Mesendoderm (in vitro differentiated cells): ENCODE data around the gene INCENP.

Source experiments
- DNase-seq: peaks from one replicate; pipeline ENCODE4 v3.0.0; 2013
- H2AK5ac ChIP-seq: 2 replicates; pipeline ENCODE4 v1.6.1; 2013; ENCODE audit warnings: low read length, inconsistent platforms
- H2BK120ac ChIP-seq: 2 replicates; pipeline ENCODE4 v1.6.1; 2013; ENCODE audit warnings: low read depth, mild to moderate bottlenecking, low read length, moderate library complexity, mixed read lengths
- H2BK15ac ChIP-seq: replicated peaks from 2 replicates; pipeline ENCODE4 v1.6.1; 2013; ENCODE audit warnings: low read depth, mild to moderate bottlenecking, moderate library complexity
- H2BK5ac ChIP-seq: 2 replicates; pipeline ENCODE4 v1.6.1; 2013; ENCODE audit warnings: low read length, inconsistent platforms
- H3K18ac ChIP-seq: 2 replicates; pipeline ENCODE4 v1.6.1; 2013; ENCODE audit warnings: mild to moderate bottlenecking, low read length, mixed read lengths
- H3K23ac ChIP-seq: one replicate; pipeline ENCODE4 v1.6.1; 2013; ENCODE audit warnings: low read length
- H3K27ac ChIP-seq: 2 replicates; pipeline ENCODE4 v1.5.1; 2013; ENCODE audit warnings: low read depth, mild to moderate bottlenecking, inconsistent platforms, low read length, moderate library complexity
- H3K27me3 ChIP-seq: 2 replicates; pipeline ENCODE4 v1.6.1; 2013; ENCODE audit warnings: low read length, control low read depth, mild to moderate bottlenecking, inconsistent platforms; ENCODE audit not compliant: insufficient read depth, poor library complexity
- H3K36me3 ChIP-seq: 2 replicates; pipeline ENCODE4 v1.6.1; 2013; ENCODE audit warnings: low read length, inconsistent platforms; ENCODE audit not compliant: control insufficient read depth, insufficient read depth
- H3K4ac ChIP-seq: one replicate; pipeline ENCODE4 v1.6.1; 2013; ENCODE audit warnings: low read depth, mild to moderate bottlenecking, low read length, moderate library complexity
- H3K4me1 ChIP-seq: 2 replicates; pipeline ENCODE4 v1.6.1; 2013; ENCODE audit warnings: low read depth, low read length, inconsistent platforms; ENCODE audit not compliant: control insufficient read depth
- H3K4me2 ChIP-seq: 2 replicates; pipeline ENCODE4 v1.6.1; 2013; ENCODE audit warnings: low read length
- H3K4me3 ChIP-seq: 2 replicates; pipeline ENCODE4 v1.5.1; 2013; ENCODE audit warnings: mild to moderate bottlenecking, low read length
- H3K56ac ChIP-seq: one replicate; pipeline ENCODE4 v1.6.1; 2013; ENCODE audit warnings: low read length
- H3K79me1 ChIP-seq: 2 replicates; pipeline ENCODE4 v1.6.1; 2013; ENCODE audit warnings: low read length, inconsistent platforms
- H3K79me2 ChIP-seq: 2 replicates; pipeline ENCODE4 v1.6.1; 2013; ENCODE audit warnings: mild to moderate bottlenecking, low read length; ENCODE audit not compliant: control insufficient read depth, insufficient read depth
- H3K9ac ChIP-seq: 2 replicates; pipeline ENCODE4 v1.6.1; 2013; ENCODE audit warnings: low read length, inconsistent platforms
- H4K5ac ChIP-seq: one replicate; pipeline ENCODE4 v1.6.1; 2013; ENCODE audit warnings: low read length
- H4K8ac ChIP-seq: one replicate; pipeline ENCODE4 v1.6.1; 2013; ENCODE audit warnings: low read depth, mild to moderate bottlenecking, control low read depth, low read length, moderate library complexity
- WGBS: extraction: QIAGEN DNeasy Blood & Tissue Kit; methylation state at CpG from one replicate; pipeline ENCODE4 v1.1.7; 2013; ENCODE audit warnings: low lambda C conversion rate, missing lambda C conversion rate; ENCODE audit not compliant: insufficient coverage; ENCODE audit errors: extremely low coverage; 5-methylcytosine and 5-hydroxymethylcytosine counted together

Gene INCENP

DNA sequence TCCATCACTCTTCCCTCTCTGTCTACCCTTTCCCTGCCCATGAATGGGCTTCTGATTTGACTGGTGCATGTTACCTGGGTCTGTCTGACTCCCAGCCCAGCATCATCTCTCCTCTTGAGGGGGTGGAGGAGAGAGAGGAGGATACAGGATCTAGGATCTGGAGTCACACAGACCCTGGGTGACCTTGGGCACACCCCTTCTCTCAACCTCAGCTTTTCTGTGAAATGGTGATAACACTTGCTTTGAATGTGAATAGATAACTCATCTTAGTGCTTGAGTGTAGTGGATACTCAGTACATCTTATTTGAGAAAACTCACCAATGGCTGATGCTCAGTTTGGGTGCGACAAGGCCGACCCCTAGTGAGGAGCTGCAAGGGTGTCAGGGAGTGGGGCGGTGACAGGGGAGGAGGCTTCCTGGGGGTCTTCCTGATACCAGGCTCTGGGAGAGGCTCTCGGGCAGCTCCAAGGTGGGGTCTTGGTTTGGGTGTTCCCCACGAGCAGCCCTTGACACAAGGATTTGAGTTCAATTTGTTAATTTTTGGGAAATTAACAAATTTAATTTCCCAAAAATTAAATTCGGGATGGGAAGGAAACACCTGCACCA is 9.0 kb downstream of the INCENP start:
- H3K27ac ChIP-seq, result no peak overlapping the region
- no peak overlapping the region for H2BK15ac ChIP-seq
- no peak overlapping the region for H3K56ac ChIP-seq
- peaks cover 16% of the 10 kb centered on the region for H3K36me3 ChIP-seq
- H3K4me2 ChIP-seq, result no peak overlapping the region
- no peak overlapping the region for H2AK5ac ChIP-seq
- H2BK120ac ChIP-seq, result no peak overlapping the region
- no peak overlapping the region for H4K8ac ChIP-seq
- no peaks in the 10 kb centered on the region for H3K27me3 ChIP-seq
- no peak overlapping the region for H2BK5ac ChIP-seq
- no peak overlapping the region for H3K4me3 ChIP-seq
- H3K9ac ChIP-seq, result no peak overlapping the region
- no peak overlapping the region for H3K4ac ChIP-seq
- no peak for DNase-seq
- H3K79me1 ChIP-seq, result peaks cover 40% of the 10 kb centered on the region
- no peaks in the 10 kb centered on the region for H3K4me1 ChIP-seq
- peaks cover 52% of the 10 kb centered on the region for H3K79me2 ChIP-seq
- H3K18ac ChIP-seq, result no peak overlapping the region
- no peak overlapping the region for H4K5ac ChIP-seq
- WGBS, result no CpG with 5 or more reads among the region's 6 CpGs
- H3K23ac ChIP-seq, result no peak overlapping the region

DNA sequence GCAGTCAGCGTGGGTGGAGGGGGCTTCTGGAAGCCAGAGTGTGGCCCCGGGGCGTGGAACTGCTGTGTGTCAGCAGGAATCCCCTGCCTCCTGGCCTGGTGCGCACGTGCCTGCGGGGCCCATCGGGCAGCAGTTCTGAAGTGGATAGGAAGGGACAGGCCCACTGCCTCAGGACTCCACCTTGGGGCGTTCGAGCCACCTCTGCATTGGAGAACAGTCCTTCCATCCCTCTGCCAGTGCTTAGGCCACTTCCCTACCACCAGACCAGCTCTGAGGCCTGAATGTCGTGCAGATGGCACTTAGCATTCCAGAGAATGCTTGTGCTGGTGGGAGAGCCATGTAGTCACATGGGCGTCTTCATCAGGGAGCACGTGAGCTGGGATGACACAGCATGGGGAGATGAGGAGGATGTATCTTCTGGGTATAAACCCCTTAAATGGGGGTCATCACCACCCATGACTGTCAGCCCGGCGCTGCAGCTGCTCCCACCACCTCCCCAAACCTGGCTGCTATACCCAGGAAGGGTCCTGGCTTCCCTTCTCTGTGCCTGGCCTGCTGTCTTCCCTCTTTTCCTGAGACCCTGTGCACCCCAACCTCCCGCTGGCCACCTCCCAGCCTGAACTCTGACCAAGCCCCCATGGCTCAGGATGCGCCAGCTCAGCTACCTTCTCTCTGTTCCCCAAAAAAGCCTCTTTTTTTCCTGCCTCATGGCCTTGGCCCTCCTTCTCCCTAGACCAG is 9.7 kb downstream of the INCENP start:
- H3K4me3 ChIP-seq, result no peak overlapping the region
- H2AK5ac ChIP-seq, result no peak overlapping the region
- H3K4me2 ChIP-seq, result no peak overlapping the region
- no peak overlapping the region for H3K18ac ChIP-seq
- H3K56ac ChIP-seq, result no peak overlapping the region
- H4K5ac ChIP-seq, result no peak overlapping the region
- no peak overlapping the region for H3K27ac ChIP-seq
- H3K4me1 ChIP-seq, result no peaks in the 10 kb centered on the region
- no peak overlapping the region for H3K4ac ChIP-seq
- no peak overlapping the region for H3K23ac ChIP-seq
- H3K36me3 ChIP-seq, result peaks cover 13% of the 10 kb centered on the region
- H2BK15ac ChIP-seq, result no peak overlapping the region
- no peaks in the 10 kb centered on the region for H3K27me3 ChIP-seq
- no peak overlapping the region for H3K9ac ChIP-seq
- H2BK5ac ChIP-seq, result no peak overlapping the region
- peaks cover 45% of the 10 kb centered on the region for H3K79me2 ChIP-seq
- peaks cover 36% of the 10 kb centered on the region for H3K79me1 ChIP-seq
- no peak overlapping the region for H2BK120ac ChIP-seq
- DNase-seq, result no peak
- H4K8ac ChIP-seq, result no peak overlapping the region
- WGBS, result no CpG with 5 or more reads among the region's 16 CpGs

DNA sequence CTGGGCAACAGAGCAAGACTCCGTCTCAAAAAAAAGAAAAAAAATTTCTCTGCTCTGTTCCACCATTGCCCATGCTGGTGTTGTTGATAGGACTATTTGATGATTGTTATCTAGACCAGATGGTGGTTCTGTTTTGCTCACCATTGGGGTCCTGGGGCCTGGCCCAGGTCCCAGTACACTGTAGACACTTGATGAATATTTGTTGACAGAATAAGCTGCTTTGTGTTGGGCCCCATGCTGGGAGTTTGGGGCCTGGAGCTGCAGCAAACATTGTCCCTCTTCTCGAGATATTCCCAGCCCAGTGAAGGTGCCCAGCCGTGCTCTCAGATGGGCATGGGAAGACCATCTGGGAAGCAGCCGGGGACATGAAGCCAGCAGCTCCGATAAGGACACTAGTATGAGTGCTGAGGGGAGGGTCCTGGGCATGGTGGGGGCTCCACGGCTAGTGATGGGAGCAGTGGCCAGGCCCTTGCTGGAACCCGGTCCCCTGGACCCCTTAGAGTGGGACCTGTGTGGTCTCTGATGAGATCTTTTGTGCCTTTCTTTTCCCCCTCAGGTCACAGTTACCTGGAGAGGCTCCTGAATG is 13.6 kb downstream of the INCENP start:
- Histone ChIP-seq H3K23ac (no peak overlapping the region), H2BK5ac (no peak overlapping the region), H4K5ac (no peak overlapping the region), H2AK5ac (no peak overlapping the region), H3K79me2 (peaks cover 20% of the 10 kb centered on the region), H4K8ac (no peak overlapping the region), H3K79me1 (peaks cover 26% of the 10 kb centered on the region), H3K27me3 (no peaks in the 10 kb centered on the region), H3K9ac (no peak overlapping the region), H3K27ac (no peak overlapping the region), H3K18ac (no peak overlapping the region), H3K4me2 (no peak overlapping the region), H2BK120ac (no peak overlapping the region), H3K4me3 (no peak overlapping the region), H3K36me3 (peaks cover 22% of the 10 kb centered on the region), H3K4ac (no peak overlapping the region), H3K56ac (no peak overlapping the region), H3K4me1 (no peaks in the 10 kb centered on the region), H2BK15ac (no peak overlapping the region)
- no peak for DNase-seq
- no CpG with 5 or more reads among the region's 7 CpGs for WGBS

DNA sequence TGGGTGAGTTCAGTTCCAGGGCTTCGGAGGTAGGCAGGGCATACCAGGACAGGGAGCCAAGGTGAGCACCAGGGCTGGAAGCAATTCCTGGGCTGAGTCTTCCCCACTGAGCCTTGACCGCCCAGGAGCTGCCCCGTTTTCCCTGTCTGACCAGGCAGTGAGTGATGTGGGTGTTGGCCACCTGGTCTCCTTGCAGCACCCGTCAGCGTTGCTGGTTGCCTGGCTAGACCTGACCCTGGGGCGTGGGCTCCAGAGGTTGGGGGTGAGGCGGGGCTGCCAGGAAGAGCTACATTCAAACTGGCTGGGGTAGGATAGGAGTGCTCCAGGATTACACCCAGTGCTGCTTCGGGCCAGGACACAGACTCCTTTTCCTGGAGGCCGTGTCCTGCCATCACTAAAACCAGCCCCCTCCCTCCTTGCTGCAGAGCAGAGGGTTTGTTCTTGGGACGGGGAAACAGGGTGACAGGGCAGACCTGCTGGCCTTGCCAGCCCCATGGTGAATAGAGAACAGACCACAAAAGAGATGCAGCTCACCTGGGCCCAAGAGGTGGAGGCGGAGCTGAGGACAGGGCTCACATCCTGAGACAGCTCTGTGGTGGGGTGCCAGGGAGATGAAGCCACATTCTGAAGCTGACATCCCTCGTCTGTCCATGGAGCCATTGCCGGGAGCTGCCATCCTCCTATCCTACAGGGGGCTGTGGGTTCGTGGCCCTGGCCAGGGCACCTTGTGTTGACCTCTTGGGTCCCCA is 14.2 kb downstream of the INCENP start:
- no peak overlapping the region for H3K27ac ChIP-seq
- peaks cover 14% of the 10 kb centered on the region for H3K79me2 ChIP-seq
- H3K4me3 ChIP-seq, result no peak overlapping the region
- no peaks in the 10 kb centered on the region for H3K4me1 ChIP-seq
- no peak overlapping the region for H3K4ac ChIP-seq
- H4K5ac ChIP-seq, result no peak overlapping the region
- no peak overlapping the region for H3K9ac ChIP-seq
- no peak overlapping the region for H2BK5ac ChIP-seq
- H2AK5ac ChIP-seq, result no peak overlapping the region
- no peaks in the 10 kb centered on the region for H3K27me3 ChIP-seq
- no peak overlapping the region for H3K4me2 ChIP-seq
- DNase-seq, result no peak
- no peak overlapping the region for H3K23ac ChIP-seq
- no peak overlapping the region for H4K8ac ChIP-seq
- H3K18ac ChIP-seq, result no peak overlapping the region
- H2BK120ac ChIP-seq, result no peak overlapping the region
- H3K79me1 ChIP-seq, result peaks cover 21% of the 10 kb centered on the region
- peaks cover 25% of the 10 kb centered on the region for H3K36me3 ChIP-seq
- no peak overlapping the region for H3K56ac ChIP-seq
- WGBS, result no CpG with 5 or more reads among the region's 14 CpGs
- H2BK15ac ChIP-seq, result no peak overlapping the region

DNA sequence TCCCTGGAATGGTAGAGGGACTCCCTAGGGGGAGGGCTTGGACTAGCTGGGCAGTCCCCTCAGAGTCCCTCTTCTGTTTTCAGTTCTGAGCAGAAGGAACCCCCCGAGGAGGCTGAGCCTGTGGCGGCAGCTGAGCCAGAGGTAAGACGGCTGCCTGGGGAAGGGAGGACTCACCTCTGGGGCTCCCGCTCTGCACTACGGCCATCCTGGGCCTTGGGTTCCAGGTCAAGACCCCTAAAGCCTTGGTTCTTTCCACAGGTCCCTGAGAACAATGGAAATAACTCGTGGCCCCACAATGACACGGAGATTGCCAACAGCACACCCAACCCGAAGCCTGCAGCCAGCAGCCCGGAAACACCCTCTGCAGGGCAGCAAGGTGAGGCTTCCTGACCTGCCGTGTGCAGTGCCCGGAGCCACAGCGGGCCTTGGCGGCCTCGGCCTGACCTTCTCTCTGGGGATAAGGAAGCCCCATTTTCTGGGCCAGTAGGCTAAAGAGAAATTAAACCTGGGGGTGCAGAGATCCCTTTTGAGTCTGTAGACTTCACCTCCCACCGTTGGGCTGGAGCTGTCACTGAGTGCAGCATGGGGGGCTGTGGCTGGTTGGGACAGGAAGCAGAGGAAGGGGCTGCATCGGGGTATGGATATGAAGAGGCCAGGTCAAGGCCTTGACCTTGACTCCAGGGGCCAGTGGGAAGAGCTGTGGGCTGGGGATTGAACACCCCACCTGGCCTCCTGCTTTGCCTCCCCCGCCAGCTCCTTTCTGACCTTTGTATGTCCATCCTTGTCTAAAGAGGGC is 15.0 kb downstream of the INCENP start:
- no peak overlapping the region for H3K23ac ChIP-seq
- no peaks in the 10 kb centered on the region for H3K27me3 ChIP-seq
- H4K8ac ChIP-seq, result no peak overlapping the region
- peaks cover 15% of the 10 kb centered on the region for H3K79me1 ChIP-seq
- no peak overlapping the region for H3K4me2 ChIP-seq
- no peak overlapping the region for H2BK120ac ChIP-seq
- H3K4me1 ChIP-seq, result no peaks in the 10 kb centered on the region
- no peak overlapping the region for H3K4me3 ChIP-seq
- H3K18ac ChIP-seq, result no peak overlapping the region
- no peak overlapping the region for H2AK5ac ChIP-seq
- H3K9ac ChIP-seq, result no peak overlapping the region
- no peak overlapping the region for H2BK15ac ChIP-seq
- peaks cover 7% of the 10 kb centered on the region for H3K79me2 ChIP-seq
- no peak overlapping the region for H3K27ac ChIP-seq
- no peak for DNase-seq
- WGBS, result no CpG with 5 or more reads among the region's 17 CpGs
- no peak overlapping the region for H3K4ac ChIP-seq
- peaks cover 26% of the 10 kb centered on the region for H3K36me3 ChIP-seq
- no peak overlapping the region for H3K56ac ChIP-seq
- no peak overlapping the region for H2BK5ac ChIP-seq
- H4K5ac ChIP-seq, result no peak overlapping the region
